Retinal pigment epithelial cell (primary cell): ENCODE data around the gene SH3RF3.
A peak's percentile ranks its signal among the peaks of the same experiment; 100 is the strongest.

Source experiments
- DNase-seq: peaks from one replicate; pipeline ENCODE4 v3.0.0-alpha.2; 2010; ENCODE audit warnings: low read depth
- H3K4me3 ChIP-seq: 2 replicates; pipeline ENCODE4 v1.5.1; 2011; ENCODE audit warnings: mild to moderate bottlenecking, low read length, control low read depth, moderate library complexity
- CTCF ChIP-seq: conservative IDR thresholded peaks from 2 replicates; pipeline ENCODE4 v1.5.1; 2011; ENCODE audit warnings: low read depth, low read length, control low read depth, inconsistent platforms

Gene SH3RF3

GRCh38 chr2:109457366-109457765 lies 328.4 kb downstream of the SH3RF3 start:
- TF ChIP-seq CTCF: no peak
- H3K4me3 ChIP-seq: no peak overlapping the region
- peak; percentile 21 for DNase-seq

DNA sequence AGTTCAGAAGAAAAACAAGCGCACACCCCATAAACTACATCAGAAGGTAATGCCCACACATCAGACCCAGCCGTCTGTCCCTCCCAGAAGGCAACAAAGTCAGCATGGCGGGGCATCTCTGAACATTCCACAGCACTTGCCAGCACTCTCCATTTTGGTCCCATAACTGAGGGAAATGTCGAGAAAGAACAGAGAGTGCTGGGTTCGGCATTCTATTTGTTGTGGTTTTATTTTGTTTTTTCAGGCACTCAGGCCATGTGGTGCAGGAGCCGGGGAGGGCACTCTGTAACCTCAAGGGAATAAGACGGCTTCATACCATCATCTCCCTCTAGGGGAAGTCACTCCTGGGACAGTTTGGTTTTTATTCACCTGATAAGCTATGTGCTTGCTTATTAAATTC lies 328.8 kb downstream of the SH3RF3 start:
- H3K4me3 ChIP-seq: no peak overlapping the region
- DNase-seq: no peak
- TF ChIP-seq CTCF: peak; percentile 22

DNA sequence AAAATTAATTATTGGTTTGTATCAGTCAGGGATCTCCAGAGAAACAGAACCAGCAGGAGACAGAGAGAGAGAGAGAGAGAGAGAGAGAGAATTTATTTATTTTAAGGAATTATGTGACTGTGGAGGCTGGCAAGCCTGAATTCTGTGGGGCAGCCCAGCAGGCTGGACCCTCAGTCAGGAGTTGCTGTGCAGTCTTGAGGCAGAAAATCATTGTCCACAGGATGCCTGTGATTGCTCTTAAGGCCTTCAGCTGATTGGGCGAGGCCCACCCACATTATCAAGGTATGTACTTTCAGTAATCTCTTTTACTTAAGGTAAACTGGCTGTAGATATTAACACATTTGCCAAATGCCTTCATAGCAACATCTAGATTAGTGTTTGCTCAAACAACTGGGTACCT lies 329.5 kb downstream of the SH3RF3 start:
- DNase-seq: no peak
- no peak overlapping the region for H3K4me3 ChIP-seq
- no peak for TF ChIP-seq CTCF

GRCh38 chr2:109459485-109459884 lies 330.5 kb downstream of the SH3RF3 start:
- H3K4me3 ChIP-seq: no peak overlapping the region
- no peak for TF ChIP-seq CTCF
- no peak for DNase-seq

GRCh38 chr2:109460553-109461324 lies 331.7 kb downstream of the SH3RF3 start:
- TF ChIP-seq CTCF: no peak
- no peak overlapping the region for H3K4me3 ChIP-seq
- no peak for DNase-seq

- DNase-seq: no peak
- TF ChIP-seq CTCF: no peak
- H3K4me3 ChIP-seq: no peak overlapping the region
Observed at GRCh38 chr2:109463236-109463635, 334.2 kb downstream of the SH3RF3 start.

DNA sequence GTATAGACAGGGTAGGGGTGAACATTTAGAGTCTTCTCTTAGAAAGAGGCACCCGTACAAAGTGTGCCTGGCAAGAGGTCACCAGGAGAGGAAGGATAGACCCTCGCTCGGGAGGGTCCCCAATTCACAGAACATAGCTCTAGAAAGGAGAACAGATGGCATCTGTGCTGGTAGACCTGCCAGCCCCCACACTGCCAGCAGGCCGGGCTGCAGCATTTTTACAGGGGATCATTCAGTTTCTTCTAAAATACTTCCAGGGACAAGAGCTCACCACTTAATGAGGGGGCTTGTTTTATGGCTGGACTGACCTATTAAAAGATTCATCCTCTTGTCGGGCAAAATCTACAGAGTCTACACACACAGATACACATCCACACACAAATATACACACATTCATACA lies 334.9 kb downstream of the SH3RF3 start:
- no peak for TF ChIP-seq CTCF
- DNase-seq: no peak
- no peak overlapping the region for H3K4me3 ChIP-seq
